Hepatocyte (in vitro differentiated cells): ENCODE results near the gene RNF19B.

ENCODE experiments used
- CTCF ChIP-seq: fragments of 200-600 bp; sonication (generic); IDR thresholded peaks from 2 replicates; pipeline ENCODE4 v1.5.1; 2016; ENCODE audit warnings: antibody characterized with exemption, mild to moderate bottlenecking; ENCODE audit not compliant: poor library complexity
- EZH2phosphoT487 ChIP-seq: fragments of 200-600 bp; sonication (generic); IDR thresholded peaks from one replicate; pipeline ENCODE4 v1.6.1; 2018; ENCODE audit warnings: antibody characterized with exemption, mild to moderate bottlenecking, low read depth, moderate library complexity; ENCODE audit not compliant: unreplicated experiment, severe bottlenecking

GRCh38 chr1:32988665-32989064, 24.1 kb upstream of the RNF19B start:
- TF ChIP-seq CTCF: no peak
- TF ChIP-seq EZH2phosphoT487: no peak
